ENCODE data around the gene GFRA3. TPM values are rescaled to one million over a fixed set of nuclear protein-coding genes. Genes with fewer than 3 reads are reported as not detected.

Gene GFRA3
- total RNA-seq, 1 experiment from 2014 or later = 2.4 TPM

DNA sequence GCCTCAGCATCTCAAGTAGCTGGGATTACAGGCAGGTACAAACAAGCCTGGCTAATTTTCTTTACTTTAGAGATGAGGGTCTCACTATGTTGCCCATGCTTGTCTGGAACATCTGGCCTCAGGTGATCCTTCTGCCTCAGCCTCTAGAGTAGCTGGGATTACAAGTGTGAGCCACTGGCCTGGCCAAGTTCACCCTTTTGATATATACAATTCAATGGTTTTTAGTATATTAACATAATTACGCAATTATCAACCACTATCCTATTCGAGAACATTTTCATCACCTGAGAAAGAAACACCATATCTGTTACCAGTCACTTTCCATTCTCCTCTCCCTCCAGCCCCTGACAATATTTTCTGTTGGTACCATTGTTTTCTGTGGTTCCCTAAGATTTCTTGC, 57.6 kb downstream of the GFRA3 start:
- no peak for TF ChIP-seq CTCF (IDR thresholded peaks at IDR 0.05; ENCODE audit: insufficient read depth in 1 of 2, low read depth in 1 of 2, low read length in 1 of 2, severe bottlenecking in 1 of 2, unreplicated experiment in 1 of 2)
- H3K9me3 ChIP-seq = no peaks in the 10 kb centered on the region
- H3K4me3 ChIP-seq (ENCODE audit: low read depth, low read length) = no peak overlapping the region
- H3K36me3 ChIP-seq (ENCODE audit: control insufficient read depth, insufficient read depth, low read length) = no peaks in the 10 kb centered on the region
- Mint-ChIP-seq H3K9me3 (ENCODE audit: unreplicated experiment) (no peaks in the 10 kb centered on the region), H3K27me3 (ENCODE audit: insufficient read depth, unreplicated experiment) (no peaks in the 10 kb centered on the region), H3K36me3 (ENCODE audit: insufficient read depth, unreplicated experiment) (peaks cover 20% of the 10 kb centered on the region), H3K4me1 (ENCODE audit: low read depth, unreplicated experiment) (no peaks in the 10 kb centered on the region), H3K27ac (ENCODE audit: unreplicated experiment) (no peak overlapping the region), H3K4me3 (ENCODE audit: unreplicated experiment) (no peak overlapping the region)
- CTCF ChIA-PET = no interaction called here
- POLR2A ChIA-PET = no interaction called here
- intact Hi-C loops (cut with micrococcal nuclease; ENCODE audit: unreplicated experiment) = no loop called here
- no peak for DNase-seq
- H3K4me1 ChIP-seq = no peaks in the 10 kb centered on the region
- H3K27me3 ChIP-seq (replicated peaks; ENCODE audit: control insufficient read depth, insufficient read depth, low read length) = no peaks in the 10 kb centered on the region
- BruUV-seq (replicated peaks) = no TSS peak

- TF ChIP-seq CTCF (IDR thresholded peaks at IDR 0.05; ENCODE audit: insufficient read depth in 1 of 2, low read depth in 1 of 2, low read length in 1 of 2, severe bottlenecking in 1 of 2, unreplicated experiment in 1 of 2) = no peak
- Histone ChIP-seq H3K9me3 (no peaks in the 10 kb centered on the region), H3K4me3 (ENCODE audit: low read depth, low read length) (peak within 1 kb of the TSS; percentile 99), H3K36me3 (ENCODE audit: control insufficient read depth, insufficient read depth, low read length) (peaks cover 2% of the 10 kb centered on the region; the same call in 1 of the 2 replicates), H3K4me1 (no peaks in the 10 kb centered on the region), H3K27me3 (replicated peaks; ENCODE audit: control insufficient read depth, insufficient read depth, low read length) (no peaks in the 10 kb centered on the region)
- Mint-ChIP-seq H3K27ac (ENCODE audit: unreplicated experiment) (peak within 1 kb of the TSS; percentile 99), H3K4me1 (ENCODE audit: low read depth, unreplicated experiment) (no peaks in the 10 kb centered on the region), H3K36me3 (ENCODE audit: insufficient read depth, unreplicated experiment) (peaks cover 30% of the 10 kb centered on the region), H3K4me3 (ENCODE audit: unreplicated experiment) (peak within 1 kb of the TSS; percentile 99), H3K27me3 (ENCODE audit: insufficient read depth, unreplicated experiment) (no peaks in the 10 kb centered on the region), H3K9me3 (ENCODE audit: unreplicated experiment) (no peaks in the 10 kb centered on the region)
- intact Hi-C loops (cut with micrococcal nuclease; ENCODE audit: unreplicated experiment) = loop anchor here (1.0 to 5.0 kb wide), 4 partner anchors 9 to 119 kb away; partner anchors contain the start of genes CDC25C and KIF20A
- no TSS peak for BruUV-seq (replicated peaks)
- CTCF ChIA-PET = interaction anchor here (0.8 to 1.9 kb wide), 5 partner anchors 9 to 149 kb away, joined by 3 to 15 read pairs (median 6); partner anchors contain the start of gene KDM3B
- POLR2A ChIA-PET = interaction anchor here (0.6 to 1.5 kb wide), 17 partner anchors 10 to 1225 kb away, joined by 3 to 12 read pairs (median 4); partner anchors contain the start of genes CDC25C, FAM53C, HSPA9 and KDM3B
- peak; percentile 96 to 97 for DNase-seq
Observed at GRCh38 chr5:138213161-138214029, 61.0 kb downstream of the GFRA3 start, which contains the start of gene CDC23. CDC23 (minus strand) TSS chr5:138213323; CDS start chr5:138213312, 11 bp downstream.

GRCh38 chr5:138212828-138213160, 61.6 kb downstream of the GFRA3 start:
- peaks cover 2% of the 10 kb centered on the region; the same call in 1 of the 2 replicates for H3K36me3 ChIP-seq (ENCODE audit: control insufficient read depth, insufficient read depth, low read length)

More at GRCh38 chr5:138212828-138213160, 61.6 kb downstream of the GFRA3 start:
- TSS peak; percentile 72 for BruUV-seq (replicated peaks)
- Histone ChIP-seq H3K9me3 (no peaks in the 10 kb centered on the region), H3K4me1 (no peaks in the 10 kb centered on the region), H3K27me3 (replicated peaks; ENCODE audit: control insufficient read depth, insufficient read depth, low read length) (no peaks in the 10 kb centered on the region), H3K4me3 (ENCODE audit: low read depth, low read length) (peak overlapping the region; percentile 99)
- TF ChIP-seq CTCF (IDR thresholded peaks at IDR 0.05; ENCODE audit: insufficient read depth in 1 of 2, low read depth in 1 of 2, low read length in 1 of 2, severe bottlenecking in 1 of 2, unreplicated experiment in 1 of 2) = no peak
- H3K4me1 Mint-ChIP-seq (ENCODE audit: low read depth, unreplicated experiment) = no peaks in the 10 kb centered on the region
- H3K9me3 Mint-ChIP-seq (ENCODE audit: unreplicated experiment) = no peaks in the 10 kb centered on the region
- H3K27ac Mint-ChIP-seq (ENCODE audit: unreplicated experiment) = peak overlapping the region; percentile 99
- CTCF ChIA-PET = interaction anchor here (1.7 to 1.9 kb wide), 2 partner anchors 70 to 139 kb away, joined by 11 to 15 read pairs; partner anchors contain the start of gene KDM3B
- H3K36me3 Mint-ChIP-seq (ENCODE audit: insufficient read depth, unreplicated experiment) = peaks cover 36% of the 10 kb centered on the region
- intact Hi-C loops (cut with micrococcal nuclease; ENCODE audit: unreplicated experiment) = loop anchor here (1.0 to 5.0 kb wide), 4 partner anchors 10 to 120 kb away; partner anchors contain the start of genes CDC25C and KIF20A
- H3K27me3 Mint-ChIP-seq (ENCODE audit: insufficient read depth, unreplicated experiment) = no peaks in the 10 kb centered on the region
- POLR2A ChIA-PET = interaction anchor here (1.0 to 1.5 kb wide), 6 partner anchors 11 to 363 kb away, joined by 3 to 12 read pairs (median 6); partner anchors contain the start of genes CDC25C, FAM53C and HSPA9
- DNase-seq = peak in 1 of 2 experiments; percentile 39
- peak overlapping the region; percentile 99 for H3K4me3 Mint-ChIP-seq (ENCODE audit: unreplicated experiment)
